ENCODE results near the gene CLTB.

CLTB gene

GRCh38 chr5:176401281-176402205, 14.8 kb downstream of the CLTB start:
- DNase-seq: no peak

DNA sequence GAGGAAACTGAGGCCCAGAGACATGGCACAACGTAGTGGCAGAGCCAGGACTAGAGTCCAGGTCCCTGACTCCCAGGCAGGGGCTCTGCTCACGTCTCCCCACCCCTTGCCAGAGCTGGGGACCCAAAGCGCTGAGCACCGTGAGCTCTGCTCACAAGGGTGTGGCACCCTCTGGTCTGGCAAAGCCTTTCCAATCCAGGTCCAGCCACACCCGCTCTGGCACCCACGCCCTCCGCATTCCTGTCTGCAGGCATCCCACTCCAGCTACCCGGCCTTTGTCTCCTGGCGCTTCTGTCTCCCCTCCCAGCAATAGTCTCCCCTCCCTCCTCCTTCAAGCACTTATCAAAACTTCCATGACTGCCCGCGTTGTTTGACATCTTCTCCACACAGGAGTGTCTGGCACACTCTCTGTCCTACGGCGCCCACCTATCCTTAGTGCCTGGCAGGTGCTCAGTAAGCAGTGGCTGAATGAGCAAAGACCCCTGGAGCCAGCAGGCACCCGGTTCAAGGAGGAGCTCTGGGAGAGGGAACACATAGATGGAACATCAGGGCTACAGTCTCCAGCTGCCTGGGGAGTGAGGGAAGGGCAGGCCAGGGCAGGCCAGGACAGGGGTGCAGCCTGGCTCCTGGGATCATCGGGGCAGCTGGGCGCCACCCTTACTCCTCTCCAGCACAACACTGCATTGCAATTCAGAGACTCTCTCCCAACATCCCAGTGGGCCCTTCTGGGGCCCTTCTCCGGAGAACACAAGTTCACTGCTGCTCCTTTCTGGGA, 15.8 kb downstream of the CLTB start:
- DNase-seq: no peak

DNA sequence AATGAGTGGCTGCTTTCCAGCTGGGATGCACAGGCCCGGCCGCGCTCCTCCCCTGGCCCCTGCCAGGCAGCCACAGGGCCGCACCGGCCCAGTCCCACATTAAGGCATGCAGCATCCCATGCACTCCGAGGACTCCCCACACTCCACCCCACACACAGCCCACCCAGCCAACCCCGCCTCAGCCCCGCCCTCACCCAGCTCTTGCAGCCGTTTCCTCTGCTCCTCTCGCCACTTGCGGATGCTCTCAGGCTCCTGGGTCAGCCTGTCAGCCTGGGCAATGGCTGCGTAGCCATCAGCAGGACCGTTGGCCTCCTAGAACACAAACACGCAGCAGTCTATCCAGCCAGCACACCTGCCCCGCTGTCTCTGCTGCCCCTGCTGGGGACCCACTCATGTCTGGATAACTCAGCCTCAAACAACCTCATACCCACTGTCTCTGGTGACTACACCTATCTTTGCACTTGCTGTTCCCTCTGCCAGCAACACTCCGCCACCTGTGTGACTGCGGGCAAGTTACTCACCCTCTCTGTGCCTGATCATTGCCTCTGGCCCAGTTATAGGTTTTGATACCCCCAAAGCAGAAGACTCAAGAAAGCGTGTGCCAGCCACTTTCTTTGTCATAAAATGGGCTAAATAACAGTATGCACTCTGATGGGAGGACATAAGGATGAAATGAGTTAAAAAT, 18.5 kb downstream of the CLTB start:
- DNase-seq: no peak

- DNase-seq: no peak
These were observed 20.0 kb downstream of the CLTB start for GRCh38 chr5:176396330-176396729.

DNA sequence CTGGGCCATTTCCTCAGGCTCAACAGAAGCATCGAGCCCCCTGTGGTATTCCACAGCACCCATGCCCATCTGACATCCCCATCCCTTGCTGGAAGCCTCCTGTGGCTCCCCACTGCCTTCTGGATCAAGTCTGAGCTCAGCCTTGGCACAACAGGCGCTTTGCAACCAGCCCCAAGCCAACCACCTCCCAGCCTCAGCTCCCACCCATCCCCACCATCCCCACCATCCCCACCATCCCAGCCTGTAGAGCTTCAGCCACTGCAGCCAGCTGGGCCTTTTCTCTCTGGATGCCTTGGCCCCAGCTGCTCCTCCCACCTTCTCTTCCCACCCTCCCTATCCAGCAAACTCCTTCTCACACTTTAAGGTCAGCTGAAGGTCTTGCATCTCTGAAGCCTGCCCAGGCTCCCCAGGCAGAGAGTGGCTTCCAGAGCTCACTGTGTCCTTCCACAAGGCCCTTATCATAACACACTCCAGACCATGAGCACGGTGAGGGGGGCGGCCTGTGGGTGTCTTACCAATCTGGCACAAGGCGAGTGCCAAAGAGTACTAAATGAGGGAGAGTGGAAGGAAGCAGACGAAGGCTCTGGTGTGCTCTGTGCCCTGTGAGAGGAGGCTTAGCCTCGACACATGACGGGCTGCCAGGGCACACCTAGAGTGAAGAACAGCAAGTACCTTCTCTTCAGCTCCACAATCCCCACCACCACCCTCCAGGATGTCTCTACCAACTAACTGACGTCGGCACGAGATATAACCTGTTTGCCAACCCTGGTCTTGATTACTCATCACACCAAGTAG, 21.3 kb downstream of the CLTB start:
- no peak for DNase-seq

- DNase-seq: no peak
These were observed 22.2 kb downstream of the CLTB start for GRCh38 chr5:176394096-176394495.

DNA sequence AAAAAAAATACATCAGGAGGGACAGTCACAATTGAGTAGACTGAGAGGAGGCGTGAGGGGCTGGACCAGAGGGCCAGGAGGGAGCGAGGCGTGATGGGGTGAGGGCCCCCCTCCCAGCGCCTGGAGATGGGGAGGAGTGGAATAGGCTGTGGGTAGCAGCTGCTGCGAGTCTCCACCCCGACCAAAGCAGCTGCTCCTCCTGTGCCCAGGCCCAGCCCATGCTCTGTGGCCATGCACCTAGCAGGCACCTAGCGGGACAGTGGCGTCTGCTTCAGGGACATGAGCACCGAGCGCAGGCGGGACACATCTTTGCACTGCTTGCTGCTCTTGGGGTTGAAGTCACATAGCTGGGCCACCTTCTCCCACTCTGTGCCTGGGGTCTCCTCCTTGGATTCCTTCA, 23.8 kb downstream of the CLTB start:
- DNase-seq: no peak

DNA sequence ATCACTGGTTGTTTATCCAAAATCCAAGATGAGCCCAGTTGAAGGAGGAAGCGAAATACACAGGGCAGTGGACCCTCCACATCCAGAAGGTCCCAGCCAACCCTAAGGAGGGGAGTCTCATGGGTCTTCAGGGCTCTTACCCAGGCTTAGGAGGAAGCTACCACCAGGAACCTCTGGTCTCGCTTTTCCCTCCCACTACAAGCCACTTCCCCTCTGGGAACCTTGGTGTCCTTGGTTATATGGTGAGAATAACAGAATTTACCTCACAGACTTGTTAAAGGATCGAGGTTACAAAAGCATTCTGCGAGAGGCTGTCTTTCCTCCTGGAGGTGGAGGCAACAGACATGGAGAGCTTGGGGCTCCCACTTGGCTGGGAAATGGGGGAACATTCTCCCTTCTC, 24.3 kb downstream of the CLTB start:
- no peak for DNase-seq

DNA sequence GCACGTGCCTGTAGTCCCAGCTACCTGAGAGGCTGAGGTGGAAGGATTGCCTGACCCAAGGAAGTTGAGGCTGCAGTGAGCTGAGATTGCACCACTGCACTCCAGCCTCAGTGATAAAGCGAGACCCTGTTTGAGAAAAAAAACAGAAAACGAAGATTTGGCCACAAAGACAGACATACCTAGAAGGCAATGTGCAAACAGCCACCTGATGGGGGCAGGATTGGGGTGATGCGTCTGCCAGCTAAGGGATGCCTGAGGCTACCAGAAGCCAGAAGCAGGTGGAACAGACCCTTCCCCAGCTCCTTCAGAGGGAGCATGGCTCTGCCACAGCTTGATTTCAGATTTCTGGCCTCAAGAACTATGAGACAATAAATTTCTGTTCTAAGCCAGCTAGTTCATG, 24.9 kb downstream of the CLTB start:
- DNase-seq: no peak

DNA sequence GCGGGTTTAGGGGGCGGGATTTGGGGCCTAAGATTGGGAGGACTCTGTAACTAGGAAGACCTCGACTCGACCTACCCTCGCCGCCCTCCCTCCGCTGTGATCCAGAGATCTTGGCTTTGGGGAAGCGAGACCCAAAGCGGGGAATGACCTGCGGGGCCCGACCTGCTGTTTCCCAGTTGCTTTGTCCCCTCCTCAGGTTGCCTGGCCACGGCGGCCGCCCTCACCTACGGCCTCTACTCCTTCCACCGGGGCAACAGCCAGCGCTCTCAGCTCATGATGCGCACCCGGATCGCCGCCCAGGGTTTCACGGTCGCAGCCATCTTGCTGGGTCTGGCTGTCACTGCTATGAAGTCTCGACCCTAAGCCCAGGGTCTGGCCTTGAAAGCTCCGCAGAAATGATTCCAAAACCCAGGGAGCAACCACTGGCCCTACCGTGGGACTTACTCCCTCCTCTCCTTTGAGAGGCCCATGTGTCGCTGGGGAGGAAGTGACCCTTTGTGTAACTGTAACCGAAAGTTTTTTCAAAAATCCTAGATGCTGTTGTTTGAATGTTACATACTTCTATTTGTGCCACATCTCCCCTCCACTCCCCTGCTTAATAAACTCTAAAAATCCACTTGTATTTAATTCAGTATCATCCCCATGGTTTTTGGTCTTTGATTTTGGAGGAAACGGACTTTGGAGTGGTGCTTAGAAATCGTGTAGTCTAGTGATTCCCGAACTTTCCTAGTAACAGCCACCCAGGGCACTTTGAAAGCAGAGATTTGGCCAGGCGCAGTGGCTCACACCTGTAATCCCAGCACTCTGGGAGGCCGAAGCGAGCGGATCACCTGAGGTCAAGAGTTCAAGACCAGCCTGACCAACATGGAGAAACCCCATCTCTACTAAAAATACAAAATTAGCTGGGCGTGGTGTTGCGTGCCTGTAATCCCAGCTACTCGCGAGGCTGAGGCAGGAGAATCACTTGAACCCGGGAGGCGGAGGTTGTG, 26.9 kb downstream of the CLTB start:
- no peak for DNase-seq

GRCh38 chr5:176388444-176389134, 27.8 kb downstream of the CLTB start, which contains the start of the genes HIGD2A and NOP16:
TSS of gene HIGD2A (plus strand) at chr5:176388751. CDS start at chr5:176388820, 69 bp downstream.
TSS of gene NOP16 (minus strand) at chr5:176388598. CDS start at chr5:176388539, 59 bp downstream.
- DNase-seq: peak; percentile 91 to 100 (median 97)

DNA sequence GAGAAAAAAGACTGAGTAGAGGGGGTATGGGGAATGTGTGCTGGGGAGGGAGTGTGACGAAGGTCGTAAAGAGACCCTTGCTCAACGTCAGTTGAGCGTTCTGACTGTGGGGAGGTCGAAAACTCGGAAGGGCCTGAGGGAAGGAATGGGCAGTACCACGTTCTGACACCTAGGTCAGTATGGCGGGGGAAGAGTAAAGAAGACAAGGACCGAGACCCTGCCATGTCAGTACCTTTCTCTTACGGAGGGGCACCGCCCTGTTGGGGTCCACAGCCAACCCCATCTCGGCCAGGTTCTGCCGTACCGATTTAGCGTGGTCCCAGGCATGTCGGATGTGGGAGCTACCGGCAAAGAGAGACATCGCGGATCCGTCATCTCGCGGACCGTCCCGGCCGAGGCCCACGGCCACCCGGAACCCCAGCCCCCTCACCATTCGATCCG, 28.3 kb downstream of the CLTB start:
- DNase-seq: peak in 1 of 51 donors; percentile 35

DNA sequence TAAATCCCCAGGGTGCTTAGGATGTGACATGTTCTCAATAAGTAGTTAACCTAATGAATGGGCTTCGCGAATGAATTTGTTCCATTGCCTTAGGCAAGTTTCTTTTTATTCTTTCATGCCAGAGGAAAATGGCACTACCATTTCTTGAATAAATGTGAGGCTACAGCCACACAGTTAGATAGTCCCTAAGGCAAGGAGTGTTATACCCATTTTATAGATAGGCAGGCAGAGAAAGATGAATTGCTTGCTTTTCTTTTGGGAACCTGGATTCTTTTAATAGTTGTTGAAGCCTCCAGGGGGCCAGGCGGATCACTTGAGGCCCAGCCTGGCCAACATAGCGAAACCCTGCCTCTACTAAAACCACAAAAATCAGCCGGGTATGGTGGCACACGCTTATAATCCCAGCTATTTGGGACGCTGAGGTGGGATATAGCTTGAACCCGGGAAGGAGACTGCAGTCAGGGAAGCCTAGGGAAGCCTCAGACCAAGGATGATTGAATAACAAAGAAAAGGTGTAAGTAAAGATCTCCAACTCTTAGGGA, 28.9 kb downstream of the CLTB start:
- no peak for DNase-seq

DNA sequence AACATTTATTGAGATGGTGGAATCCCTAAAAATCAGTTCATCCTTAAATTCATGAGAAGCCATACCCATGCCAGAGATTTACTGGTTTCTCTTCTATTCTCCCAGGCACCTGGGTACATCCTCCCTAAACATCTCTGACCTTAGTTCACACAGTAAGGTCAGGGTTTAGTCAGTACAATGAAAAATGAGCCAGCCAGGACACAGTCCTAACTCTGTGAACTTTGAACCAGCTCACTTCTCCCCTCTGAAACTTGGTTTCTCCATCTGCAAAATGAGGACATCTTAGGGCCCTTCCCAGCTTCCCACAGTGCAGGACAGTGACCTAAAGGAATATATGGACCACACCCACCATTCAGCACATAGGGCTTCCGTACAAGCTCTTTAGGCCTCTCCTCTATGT, 29.8 kb downstream of the CLTB start:
- no peak for DNase-seq

DNA sequence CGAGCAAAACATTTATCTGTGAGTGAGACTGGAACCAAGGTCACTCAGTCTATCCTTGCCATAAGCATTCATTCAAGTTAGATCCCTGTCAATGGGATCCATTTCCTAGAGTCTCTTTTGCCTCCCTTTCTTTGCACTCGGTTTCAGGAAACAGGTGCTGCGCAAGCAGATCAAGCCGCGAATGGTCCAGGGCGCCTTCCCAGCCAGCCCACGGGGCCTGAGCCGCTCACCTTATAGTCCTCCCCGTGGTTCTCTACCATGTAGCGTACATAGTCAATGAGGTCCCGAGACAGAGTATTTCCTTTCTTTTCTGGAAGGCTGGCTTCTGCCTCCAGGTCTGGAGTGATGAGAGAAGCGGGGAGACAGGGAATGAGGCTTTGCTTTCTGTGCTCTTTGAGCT, 31.3 kb downstream of the CLTB start:
- DNase-seq: no peak

GRCh38 chr5:176384366-176384930, 31.9 kb downstream of the CLTB start:
- DNase-seq: no peak

DNA sequence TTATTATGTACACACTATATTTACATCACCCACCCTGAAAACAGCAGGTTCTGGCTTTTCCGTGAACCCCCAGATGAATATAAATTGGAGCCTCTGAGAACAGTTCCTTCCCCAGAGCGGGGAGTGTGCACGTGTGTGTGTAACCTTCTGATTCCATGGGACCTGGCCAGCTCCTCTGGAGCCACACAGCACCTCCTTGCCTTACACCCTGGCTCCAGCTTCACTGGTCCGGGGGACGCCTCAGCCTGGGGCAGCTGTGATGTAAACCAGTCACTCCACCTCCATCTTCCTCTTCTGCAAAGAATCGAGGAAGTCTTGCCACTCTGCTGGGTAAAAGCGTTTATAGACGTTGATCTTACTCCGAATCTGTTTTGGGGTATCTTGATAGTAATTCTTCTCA, 32.4 kb downstream of the CLTB start:
- no peak for DNase-seq

- no peak for DNase-seq
These were observed 33.0 kb downstream of the CLTB start for GRCh38 chr5:176383248-176383905.
